22Rv1 (cell line): ENCODE results near the gene ULK4.

Experiments
- CTCF ChIP-seq: fragments of 450-650 bp; IDR thresholded peaks from 2 replicates; pipeline ENCODE4 v1.5.1; 2017; ENCODE audit warnings: mild to moderate bottlenecking
- ZFX ChIP-seq: fragments of 450-650 bp; IDR thresholded peaks from 2 replicates; pipeline ENCODE4 v1.6.1; 2017; ENCODE audit warnings: antibody characterized with exemption, borderline replicate concordance

GRCh38 chr3:41199866-41200668, 761.8 kb downstream of the ULK4 start:
- TF ChIP-seq CTCF (no peak), ZFX (no peak)
